HG02678 (cell line): Measurements from ENCODE around the gene COMMD10.

Experiments used
- ATAC-seq: cut with Tn5 transposase; IDR thresholded peaks from one replicate; pipeline ENCODE4 v1.9.1; 2021; ENCODE audit warnings: mild to moderate bottlenecking, moderate library complexity; ENCODE audit not compliant: unreplicated experiment

COMMD10 gene

GRCh38 chr5:116281309-116281708 is 196.5 kb downstream of the COMMD10 start:
- no peak for ATAC-seq

GRCh38 chr5:116288524-116288923 is 203.7 kb downstream of the COMMD10 start:
- ATAC-seq, result no peak

DNA sequence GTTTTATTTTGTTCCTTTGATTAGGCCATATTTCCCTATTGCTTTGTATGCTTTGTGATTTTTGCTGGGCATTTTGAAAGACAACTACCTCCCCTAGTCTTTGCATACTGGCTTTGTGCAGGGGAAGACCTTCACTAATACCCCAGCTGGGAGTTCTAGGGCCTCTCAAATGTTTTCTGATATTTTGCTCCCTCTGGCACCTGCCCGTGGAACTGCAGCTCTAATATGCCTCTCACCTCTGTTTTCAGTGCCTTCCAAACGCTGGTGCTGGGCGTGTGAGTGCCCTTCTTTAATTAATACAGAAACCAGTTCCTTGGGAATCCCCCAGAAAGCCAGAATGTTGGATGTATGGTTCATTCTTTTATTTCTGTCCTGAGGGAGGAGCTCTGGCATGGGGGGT is 204.5 kb downstream of the COMMD10 start:
- ATAC-seq, result no peak

GRCh38 chr5:116291271-116291670 is 206.4 kb downstream of the COMMD10 start:
- ATAC-seq, result no peak

GRCh38 chr5:116292321-116292720 is 207.5 kb downstream of the COMMD10 start:
- no peak for ATAC-seq

- no peak for ATAC-seq
These were observed 211.7 kb downstream of the COMMD10 start for GRCh38 chr5:116296335-116297072.

DNA sequence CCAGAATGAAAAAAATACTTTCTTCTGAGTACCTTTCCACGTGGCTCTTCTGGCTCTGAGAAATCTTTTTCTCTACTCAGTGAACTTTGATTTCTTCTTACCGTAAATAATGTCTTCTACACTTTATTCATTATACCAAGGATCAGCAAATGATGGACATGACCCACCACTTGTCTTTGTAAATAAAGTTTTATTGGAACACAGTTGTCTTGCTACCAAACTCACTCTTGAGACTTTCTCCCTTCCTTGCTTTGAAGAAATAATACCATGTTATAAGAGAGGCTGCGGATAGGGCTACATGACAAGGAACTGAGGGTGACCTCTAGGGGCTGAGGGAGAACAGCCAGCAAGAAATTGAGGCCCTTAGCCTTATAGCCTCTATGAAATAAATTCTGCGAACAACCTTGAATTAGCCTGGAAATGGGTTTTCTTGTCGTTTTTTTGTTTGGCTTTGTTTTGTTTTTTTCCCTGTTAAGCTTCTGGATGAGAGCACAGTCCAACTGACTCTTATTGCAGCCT is 212.5 kb downstream of the COMMD10 start:
- ATAC-seq, result no peak

DNA sequence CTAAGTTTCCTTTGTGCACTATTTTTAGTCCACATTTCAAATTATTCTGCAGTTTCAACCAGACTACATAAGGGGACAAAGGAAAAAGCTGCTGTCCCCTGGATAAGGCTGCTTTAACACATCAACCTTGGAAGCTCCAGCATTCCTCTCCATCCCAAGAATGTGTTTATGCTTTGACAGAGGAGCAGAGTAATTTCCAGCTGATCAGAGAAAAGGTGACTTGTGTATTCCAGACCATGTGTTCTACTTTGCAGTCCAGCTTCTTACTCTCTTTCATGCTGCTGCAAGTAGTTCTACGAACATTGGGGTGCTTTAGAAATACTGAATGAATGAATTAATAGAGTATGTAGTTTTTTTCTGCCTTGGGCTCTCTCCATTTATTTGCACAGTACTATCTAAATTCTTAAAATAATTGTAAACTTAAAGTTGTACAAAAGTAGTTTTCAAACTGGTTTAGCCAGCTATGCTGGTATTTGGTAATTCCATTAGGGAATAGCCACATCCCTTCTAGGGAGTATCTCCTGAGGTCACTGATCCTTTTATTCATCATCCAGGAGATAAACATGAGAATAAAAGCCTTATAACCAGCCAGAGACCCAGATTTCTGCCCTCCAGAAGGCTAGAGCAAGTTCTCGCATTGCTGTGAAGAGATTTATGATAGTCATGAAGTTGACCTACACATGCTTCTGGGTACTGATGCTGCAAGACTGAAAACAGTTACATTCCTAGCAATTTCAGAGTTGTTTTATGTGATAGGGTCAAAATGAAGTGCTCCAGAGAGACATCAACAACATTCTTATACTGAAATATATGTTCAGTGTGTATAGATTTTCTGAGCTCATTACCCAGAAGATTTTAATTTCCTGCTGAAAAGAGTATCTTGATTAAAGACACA is 215.2 kb downstream of the COMMD10 start:
- no peak for ATAC-seq

DNA sequence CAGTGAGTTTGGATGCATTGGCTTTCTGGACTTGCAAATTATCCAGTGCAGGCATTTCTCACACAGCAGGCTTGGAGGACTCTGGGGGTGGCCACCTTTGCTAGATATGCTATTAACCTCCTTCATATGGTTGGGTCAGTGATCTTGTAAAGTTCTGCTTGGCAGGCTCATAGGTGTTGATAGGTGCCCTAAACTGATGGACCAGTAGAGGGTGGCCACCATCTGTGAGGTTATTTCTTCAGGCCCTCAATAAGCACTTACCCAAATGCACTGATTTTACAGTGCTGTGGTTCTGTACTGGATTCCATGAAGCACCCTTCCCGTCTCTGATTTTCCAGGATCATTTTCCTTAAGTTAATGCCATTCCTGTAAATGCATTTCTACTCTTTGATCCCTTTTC is 216.3 kb downstream of the COMMD10 start:
- no peak for ATAC-seq

- no peak for ATAC-seq
These were observed 218.5 kb downstream of the COMMD10 start for GRCh38 chr5:116303340-116303739.

DNA sequence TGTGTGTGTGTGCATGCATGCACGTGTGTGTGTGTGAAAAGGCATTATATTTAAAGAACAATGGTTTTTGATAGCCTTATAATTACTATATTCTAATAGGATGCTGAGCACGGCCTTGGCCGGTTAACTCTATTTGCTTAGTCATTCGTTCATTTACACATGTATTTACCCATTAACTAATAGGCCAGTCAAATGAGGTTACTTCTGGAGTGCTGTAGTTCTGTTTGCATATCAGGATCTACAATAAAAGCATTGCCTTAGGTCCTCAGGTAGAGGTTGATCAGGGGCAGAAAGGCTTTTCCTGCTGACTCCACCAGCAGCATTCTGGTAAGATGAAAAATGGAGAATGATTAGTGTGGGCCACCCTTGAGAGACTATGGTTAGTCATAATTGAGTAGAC is 219.0 kb downstream of the COMMD10 start:
- ATAC-seq, result no peak

GRCh38 chr5:116305899-116306298 is 221.1 kb downstream of the COMMD10 start:
- ATAC-seq, result no peak

DNA sequence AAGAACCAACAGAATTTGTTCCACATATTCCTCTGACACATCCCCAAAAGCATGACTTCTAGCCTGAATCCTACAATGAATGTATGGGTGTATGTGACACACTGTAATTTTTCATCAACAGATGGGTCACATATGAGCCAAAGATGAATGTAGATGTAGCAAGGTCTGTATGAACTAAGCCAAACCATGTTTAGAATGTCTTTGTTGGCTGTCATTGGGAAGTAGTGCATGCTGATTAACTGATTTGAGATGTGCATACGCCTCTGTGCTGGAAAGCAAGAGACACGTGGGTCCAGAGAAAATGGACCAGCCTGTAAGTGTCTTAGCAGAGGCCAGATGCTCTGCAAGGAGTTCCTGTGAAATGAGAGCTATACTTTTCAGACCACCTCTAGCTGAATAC is 222.0 kb downstream of the COMMD10 start:
- ATAC-seq, result no peak

DNA sequence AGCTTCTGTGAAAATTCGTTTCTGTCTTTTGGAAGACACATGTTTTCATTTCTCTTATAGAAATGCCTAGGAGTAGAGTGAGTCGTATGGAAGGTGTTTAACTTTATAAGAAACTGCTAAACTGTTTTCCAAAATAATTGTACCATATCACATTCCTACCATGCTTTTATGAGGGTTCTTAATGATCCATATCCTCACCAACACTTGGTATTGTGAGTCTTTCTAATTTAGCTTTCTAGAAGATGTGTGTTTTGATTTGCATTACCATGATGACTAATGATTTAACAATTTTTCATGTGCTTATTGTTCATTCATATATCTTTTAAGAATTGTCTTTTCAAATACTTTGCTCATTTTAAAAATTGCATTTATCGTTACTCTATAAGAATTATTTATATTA is 223.6 kb downstream of the COMMD10 start:
- ATAC-seq, result no peak

GRCh38 chr5:116313366-116313765 is 228.5 kb downstream of the COMMD10 start:
- no peak for ATAC-seq

DNA sequence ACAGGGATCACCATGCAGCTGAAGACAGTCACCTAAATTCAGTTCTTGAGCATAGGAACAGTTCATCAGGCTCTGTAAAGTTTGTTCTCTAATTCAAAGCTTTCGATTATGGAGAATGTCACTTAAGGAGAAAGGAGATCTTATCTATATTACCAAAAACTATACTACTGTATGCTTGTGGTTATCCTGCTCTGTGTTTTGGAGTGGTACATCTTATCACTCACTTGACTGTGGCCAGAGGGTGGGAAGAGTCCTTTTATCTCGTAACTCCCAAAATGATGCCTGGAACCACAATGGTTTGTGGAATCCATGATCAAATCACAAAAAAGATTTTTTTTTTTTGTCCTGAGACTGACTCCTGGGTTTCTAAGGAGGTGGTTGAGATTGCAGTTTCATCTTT is 230.7 kb downstream of the COMMD10 start:
- ATAC-seq, result no peak

- ATAC-seq, result no peak
These were observed 233.4 kb downstream of the COMMD10 start for GRCh38 chr5:116318091-116318854.

DNA sequence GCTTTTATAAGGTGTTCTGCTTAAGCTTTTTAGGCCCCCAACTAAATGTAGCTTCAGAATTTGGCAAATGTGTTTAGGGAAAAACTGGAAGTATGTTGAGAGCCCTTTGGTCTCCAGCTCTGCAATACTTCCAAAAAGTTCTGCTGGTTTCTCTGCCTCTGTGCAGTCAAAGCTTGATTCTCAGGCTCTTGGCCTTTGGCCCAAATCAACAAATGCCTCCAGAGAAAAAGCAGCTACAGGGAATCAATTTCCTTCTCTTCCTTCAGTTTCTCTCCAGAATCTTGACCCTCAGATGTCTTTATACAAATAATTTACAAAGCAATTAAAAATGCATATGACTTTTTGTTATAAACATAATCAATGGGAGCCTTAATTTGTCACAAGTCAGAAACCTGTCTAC is 235.7 kb downstream of the COMMD10 start:
- ATAC-seq, result no peak

DNA sequence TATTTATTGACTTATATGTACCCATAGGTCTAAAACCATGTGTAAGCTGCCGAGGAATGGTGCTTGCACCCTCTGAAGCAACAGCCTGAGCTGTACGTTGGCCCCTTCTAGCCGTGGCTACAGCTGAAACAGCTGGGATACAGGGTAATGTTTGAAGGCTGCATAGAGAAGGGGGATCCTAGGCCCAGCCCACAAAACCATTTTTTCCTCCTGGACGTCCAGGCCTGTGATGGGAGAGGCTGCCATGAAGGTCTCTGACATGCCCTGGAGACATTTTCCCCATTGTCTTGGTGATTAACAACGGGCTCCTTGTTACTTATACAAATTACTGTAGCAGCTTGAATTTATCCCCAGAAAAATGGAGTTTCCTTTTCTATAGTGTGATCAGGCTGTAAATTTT is 244.7 kb downstream of the COMMD10 start:
- no peak for ATAC-seq

- ATAC-seq, result no peak
These were observed 256.0 kb downstream of the COMMD10 start for GRCh38 chr5:116340799-116341198.
